H1 (cell line): Measurements from ENCODE around the gene SUDS3. TPM values are rescaled to one million over a fixed set of nuclear protein-coding genes. Genes with fewer than 3 reads are reported as not detected.
"Not testable (repeated sequence)": the region's sequence is repeated elsewhere in the genome, so short reads cannot be mapped to it uniquely, and the experiment has no call there.

Experiments
- CTCF ChIA-PET: fragments of 300-600 bp; sonication (Branson Sonifier 250); formaldehyde crosslinking; loops from one replicate; lab custom pipeline; 2021; ENCODE audit not compliant: partially characterized antibody; lab: Charles Lee
- POLR2A ChIA-PET: fragments of 300-600 bp; sonication (Branson Sonifier 250); formaldehyde crosslinking; loops from one replicate; lab custom pipeline; 2021; ENCODE audit warnings: inconsistent platforms; ENCODE audit not compliant: partially characterized antibody; lab: Charles Lee
- DNase-seq, 2 experiments: peaks; one replicate each; pipeline versions ENCODE4 v3.0.0 to v3.0.0-alpha.2; 2010 to 2022; ENCODE audit warnings: low spot score in 2 of 2, low read depth in 1 of 2, mixed read lengths in 1 of 2
- FAIRE-seq: peaks from 2 replicates; lab custom pipeline; 2011; peaks lifted over from hg19 to GRCh38; lab: Jason Lieb, UNC
- H2AFZ ChIP-seq: 2 replicates; pipeline ENCODE4 v1.8.1; 2012; ENCODE audit warnings: low read length, inconsistent platforms
- H2AK5ac ChIP-seq: 2 replicates; pipeline ENCODE4 v1.6.1; 2013; ENCODE audit warnings: low read depth, low read length
- H2BK120ac ChIP-seq: replicated peaks from 2 replicates; pipeline ENCODE3; 2013; ENCODE audit warnings: low read depth, low read length, inconsistent platforms
- H2BK12ac ChIP-seq: 2 replicates; pipeline ENCODE4 v1.6.1; 2013; ENCODE audit warnings: low read depth, low read length
- H2BK15ac ChIP-seq: 2 replicates; pipeline ENCODE4 v1.6.1; 2013; ENCODE audit warnings: low read length
- H2BK20ac ChIP-seq: 2 replicates; pipeline ENCODE4 v1.6.1; 2013; ENCODE audit warnings: low read length
- H2BK5ac ChIP-seq: 2 replicates; pipeline ENCODE4 v1.6.1; 2013; ENCODE audit warnings: low read depth, low read length
- H3K14ac ChIP-seq: 2 replicates; pipeline ENCODE4 v1.6.1; 2013; ENCODE audit warnings: inconsistent platforms; ENCODE audit not compliant: insufficient read length
- H3K18ac ChIP-seq: 2 replicates; pipeline ENCODE4 v1.6.1; 2013; ENCODE audit warnings: low read length; ENCODE audit errors: extremely low read depth
- H3K23ac ChIP-seq: 2 replicates; pipeline ENCODE4 v1.6.1; 2013; ENCODE audit warnings: inconsistent platforms; ENCODE audit not compliant: insufficient read length
- H3K23me2 ChIP-seq: 2 replicates; pipeline ENCODE4 v1.6.1; 2013; ENCODE audit warnings: low read depth, low read length
- H3K27ac ChIP-seq: 2 replicates; pipeline ENCODE4 v1.6.1; 2011; ENCODE audit warnings: low read depth, low read length, inconsistent platforms
- H3K27me3 ChIP-seq, 4 experiments: replicated peaks in 1 of 4; 1 replicate in 1 of 4; 2 replicates in 3 of 4; pipeline versions ENCODE4 v1.6.1 to v1.8.1; 2011 to 2013; ENCODE audit warnings: low read length in 3 of 4, mild to moderate bottlenecking in 3 of 4, inconsistent platforms in 2 of 4, mixed read lengths in 2 of 4, moderate library complexity in 1 of 4; ENCODE audit not compliant: control insufficient read depth in 3 of 4, insufficient read depth in 3 of 4; ENCODE audit errors: extremely low read depth in 1 of 4
- H3K36me3 ChIP-seq, 4 experiments: 2 replicates each; pipeline versions ENCODE4 v1.6.1 to v1.8.1; 2011 to 2013; ENCODE audit warnings: mild to moderate bottlenecking in 4 of 4, low read length in 3 of 4, moderate library complexity in 2 of 4, control low read depth in 1 of 4, inconsistent platforms in 1 of 4; ENCODE audit not compliant: insufficient read depth in 4 of 4, control insufficient read depth in 2 of 4
- H3K4ac ChIP-seq: replicated peaks from 2 replicates; pipeline ENCODE3; 2013; ENCODE audit warnings: low read length, low read depth, mixed read lengths, inconsistent platforms; ENCODE audit not compliant: insufficient read length
- H3K4me1 ChIP-seq, 4 experiments: replicated peaks in 1 of 4; 1 replicate in 1 of 4; 2 replicates in 3 of 4; pipeline versions ENCODE4 v1.6.1 to v1.8.1; 2011 to 2013; ENCODE audit warnings: low read length in 3 of 4, inconsistent platforms in 2 of 4, mixed read lengths in 1 of 4; ENCODE audit not compliant: insufficient read depth in 4 of 4, control insufficient read depth in 3 of 4
- H3K4me2 ChIP-seq, 2 experiments: 2 replicates each; pipeline versions ENCODE4 v1.6.1 to v1.8.1; 2011 to 2013; ENCODE audit warnings: low read depth in 2 of 2, low read length in 2 of 2, control low read depth in 1 of 2, inconsistent platforms in 1 of 2, mild to moderate bottlenecking in 1 of 2; ENCODE audit not compliant: insufficient read depth in 1 of 2
- H3K4me3 ChIP-seq, 4 experiments: fragments of 200-600, 300-600 bp in 1 of 4; sonication (generic), shearing (Covaris generic), sonication (Bioruptor Twin) in 1 of 4; 2 replicates each; pipeline versions ENCODE4 v1.5.1 to v1.8.1; 2011 to 2016; ENCODE audit warnings: low read length in 4 of 4, low read depth in 3 of 4, control low read depth in 2 of 4, inconsistent platforms in 2 of 4, mild to moderate bottlenecking in 2 of 4, mixed read lengths in 1 of 4, moderate library complexity in 1 of 4; ENCODE audit not compliant: insufficient read depth in 2 of 4; ENCODE audit errors: extremely low read depth in 1 of 4
- H3K56ac ChIP-seq: replicated peaks from 2 replicates; pipeline ENCODE3; 2013; ENCODE audit warnings: low read depth, mild to moderate bottlenecking, mixed read lengths, low read length, inconsistent platforms; ENCODE audit not compliant: insufficient read length
- H3K79me1 ChIP-seq: 2 replicates; pipeline ENCODE4 v1.6.1; 2013; ENCODE audit warnings: low read depth, low read length, control low read depth
- H3K79me2 ChIP-seq, 2 experiments: 2 replicates each; pipeline versions ENCODE4 v1.6.1 to v1.8.1; 2012 to 2013; ENCODE audit warnings: low read length in 2 of 2, mild to moderate bottlenecking in 2 of 2, inconsistent platforms in 1 of 2; ENCODE audit not compliant: insufficient read depth in 2 of 2, control insufficient read depth in 1 of 2
- H3K9ac ChIP-seq, 4 experiments: replicated peaks in 1 of 4; 1 replicate in 1 of 4; 2 replicates in 3 of 4; pipeline versions ENCODE4 v1.6.1 to v1.8.1; 2011 to 2013; ENCODE audit warnings: low read depth in 3 of 4, low read length in 3 of 4, control low read depth in 2 of 4, mild to moderate bottlenecking in 2 of 4, moderate library complexity in 2 of 4, inconsistent platforms in 1 of 4; ENCODE audit errors: extremely low read depth in 1 of 4
- H3K9me3 ChIP-seq, 2 experiments: 2 replicates each; pipeline versions ENCODE4 v1.6.1 to v1.8.1; 2012 to 2013; ENCODE audit warnings: mild to moderate bottlenecking in 2 of 2, moderate library complexity in 2 of 2, control low read depth in 1 of 2, inconsistent platforms in 1 of 2, low read depth in 1 of 2, low read length in 1 of 2, mixed read lengths in 1 of 2; ENCODE audit not compliant: insufficient read depth in 2 of 2
- H4K20me1 ChIP-seq, 2 experiments: replicated peaks in 1 of 2; 2 replicates each; pipeline versions ENCODE3 to v1.8.1; 2011 to 2013; ENCODE audit warnings: inconsistent platforms in 2 of 2, low read length in 2 of 2, mild to moderate bottlenecking in 1 of 2; ENCODE audit not compliant: insufficient read depth in 2 of 2, control insufficient read depth in 1 of 2
- H4K5ac ChIP-seq: 2 replicates; pipeline ENCODE4 v1.6.1; 2013; ENCODE audit warnings: low read length, low read depth, mixed read lengths, inconsistent platforms; ENCODE audit not compliant: insufficient read length
- H4K8ac ChIP-seq: 2 replicates; pipeline ENCODE4 v1.8.0; 2013; ENCODE audit warnings: mild to moderate bottlenecking, moderate library complexity, low read length, inconsistent platforms; ENCODE audit not compliant: insufficient read depth; ENCODE audit errors: extremely low read depth
- H4K91ac ChIP-seq: replicated peaks from 2 replicates; pipeline ENCODE3; 2013; ENCODE audit warnings: low read length, mixed read lengths, inconsistent platforms; ENCODE audit not compliant: insufficient read length
- WGBS, 2 experiments: shearing (Covaris generic) in 1 of 2; methylation state at CpG; one replicate each; pipeline versions ENCODE4 v1.1.6 to v1.1.7; 2013 to 2015; ENCODE audit warnings: low lambda C conversion rate in 2 of 2, mixed read lengths in 2 of 2, inconsistent platforms in 1 of 2, low coverage in 1 of 2, missing lambda C conversion rate in 1 of 2; ENCODE audit not compliant: insufficient replicate concordance in 2 of 2, insufficient coverage in 1 of 2, insufficient read length in 1 of 2; ENCODE audit errors: extremely low coverage in 1 of 2, missing lambda C conversion rate in 1 of 2; 5-methylcytosine and 5-hydroxymethylcytosine counted together
- polyA plus RNA-seq, 7 experiments: library from polyadenylated mRNA; depleted of rRNA in 3 of 7; stranded (reverse) in 5 of 7; unstranded in 2 of 7; fragments of >200 nt in 5 of 7; fragments of 200-250 nt in 2 of 7; gene quantifications; 1 replicate in 5 of 7; 2 replicates in 1 of 7; 4 replicates in 1 of 7; pipeline versions ENCODE4 v1.2.1 to v1.2.3, GENCODE V29; 2011 to 2013; ENCODE audit warnings: missing spikeins in 2 of 7, mixed read lengths in 2 of 7
- total RNA-seq: library from RNA; stranded (reverse); fragmentation: NEBNext Ultra II Directional; extraction: Animal tissue kit (Norgen Biotek cat#: 25700); gene quantifications from 2 replicates; pipeline ENCODE4 v1.2.1, GENCODE V29; 2021

SUDS3 gene
- total and polyA plus RNA-seq, 2 of the 8 experiments (the other 6 are each of a cell fraction or from before 2014, with no cell fraction given) = 30.0 to 58.7 TPM

- H4K5ac ChIP-seq, H3K27ac ChIP-seq, H3K4me3 ChIP-seq, H3K27me3 ChIP-seq, H3K4ac ChIP-seq, H3K9ac ChIP-seq, FAIRE-seq, H3K79me2 ChIP-seq, H2AK5ac ChIP-seq, H2BK20ac ChIP-seq, H4K8ac ChIP-seq, H3K4me2 ChIP-seq, H4K20me1 ChIP-seq, H3K18ac ChIP-seq, H3K23me2 ChIP-seq, H3K23ac ChIP-seq, H2BK15ac ChIP-seq, H2AFZ ChIP-seq, DNase-seq, H3K9me3 ChIP-seq, H4K91ac ChIP-seq, H2BK120ac ChIP-seq, H2BK5ac ChIP-seq, H3K79me1 ChIP-seq, H3K14ac ChIP-seq, H2BK12ac ChIP-seq, H3K56ac ChIP-seq, H3K4me1 ChIP-seq: not testable (repeated sequence)
- ChIA-PET POLR2A (interaction anchor here (1.2 kb wide), 1 partner anchor 15 kb away, joined by 3 read pairs; no protein-coding TSS in a partner anchor), CTCF (interaction anchor here (0.8 to 1.6 kb wide), 2 partner anchors 14 to 24 kb away, joined by 3 read pairs; no protein-coding TSS in a partner anchor)
- WGBS, 2 experiments = 94% methylated on average over 8 of the region's 8 CpGs; no CpG with 5 or more reads in 1 of the 2 experiments
- H3K36me3 ChIP-seq = peaks cover 2 to 49% (median 30%) of the 10 kb centered on the region in 4 experiments
Observed at GRCh38 chr12:118408241-118408640, 31.9 kb downstream of the SUDS3 start.
